SKM-1 (cell line): ENCODE measurements around the gene RIMBP2.

Experiments
- DNase-seq: peaks from one replicate; lab custom pipeline; 2025; ENCODE audit not compliant: unreplicated experiment; lab: John Stamatoyannopoulos, UW

The RIMBP2 gene

GRCh38 chr12:130490674-130491073, 225.4 kb downstream of the RIMBP2 start:
- no peak for DNase-seq

GRCh38 chr12:130489293-130489692, 226.8 kb downstream of the RIMBP2 start:
- no peak for DNase-seq

GRCh38 chr12:130488358-130488710, 227.8 kb downstream of the RIMBP2 start:
- no peak for DNase-seq

GRCh38 chr12:130487636-130488357, 228.3 kb downstream of the RIMBP2 start:
- DNase-seq: no peak

GRCh38 chr12:130486891-130487416, 229.1 kb downstream of the RIMBP2 start:
- no peak for DNase-seq

GRCh38 chr12:130486146-130486435, 230.0 kb downstream of the RIMBP2 start:
- DNase-seq: no peak

- no peak for DNase-seq
These were observed 230.6 kb downstream of the RIMBP2 start for GRCh38 chr12:130485291-130486145.

- DNase-seq: no peak
These were observed 231.9 kb downstream of the RIMBP2 start for GRCh38 chr12:130484221-130484620.

- DNase-seq: no peak
These were observed 232.4 kb downstream of the RIMBP2 start for GRCh38 chr12:130483616-130484180.

- no peak for DNase-seq
These were observed 233.7 kb downstream of the RIMBP2 start for GRCh38 chr12:130482448-130482847.

- DNase-seq: no peak
These were observed 234.7 kb downstream of the RIMBP2 start for GRCh38 chr12:130481392-130481879.

GRCh38 chr12:130480887-130481286, 235.2 kb downstream of the RIMBP2 start:
- no peak for DNase-seq

- DNase-seq: no peak
These were observed 235.9 kb downstream of the RIMBP2 start for GRCh38 chr12:130480231-130480630.

- DNase-seq: no peak
These were observed 236.5 kb downstream of the RIMBP2 start for GRCh38 chr12:130479401-130480125.

- no peak for DNase-seq
These were observed 237.3 kb downstream of the RIMBP2 start for GRCh38 chr12:130478786-130479185.

GRCh38 chr12:130477701-130478100, 238.4 kb downstream of the RIMBP2 start:
- DNase-seq: no peak

- no peak for DNase-seq
These were observed 238.8 kb downstream of the RIMBP2 start for GRCh38 chr12:130477266-130477665.

GRCh38 chr12:130476451-130477135, 239.5 kb downstream of the RIMBP2 start:
- DNase-seq: no peak

GRCh38 chr12:130474599-130475269, 241.4 kb downstream of the RIMBP2 start:
- no peak for DNase-seq

- no peak for DNase-seq
These were observed 242.8 kb downstream of the RIMBP2 start for GRCh38 chr12:130473266-130473665.
